Pancreas (tissue), 10 donors: ENCODE data around the gene ANO1. TPM values are rescaled to one million over a fixed set of nuclear protein-coding genes. Genes with fewer than 3 reads are reported as not detected.

Source experiments
- ATAC-seq, 4 donors: fragments of 200-7000 bp; cut with Tn5 transposase; one replicate each; pipeline versions ENCODE4 v1.8.0 to v1.9.1; 2020; ENCODE audit warnings: mild to moderate bottlenecking in 4 of 4, moderate library complexity in 4 of 4
- DNase-seq, 6 donors: peaks; one replicate each; pipeline ENCODE4 v3.0.0-alpha.2; 2020
- FAIRE-seq: peaks from 2 replicates; lab custom pipeline; 2012; peaks lifted over from hg19 to GRCh38; lab: Jason Lieb, UNC
- H3K27ac ChIP-seq, 4 donors: fragments of 200-600 bp; sonication (generic); 1 replicate in 3 of 4; 2 replicates in 1 of 4; pipeline versions ENCODE4 v1.5.0 to v1.8.0; 2020
- H3K27me3 ChIP-seq, 4 donors: fragments of 200-600 bp; one replicate each; pipeline ENCODE4 v1.8.0; 2021
- H3K36me3 ChIP-seq, 3 donors: fragments of 200-600 bp; sonication (generic) in 1 of 3; one replicate each; pipeline versions ENCODE4 v1.5.0 to v1.8.0; 2020 to 2021
- H3K4me1 ChIP-seq, 3 donors: fragments of 200-600 bp; one replicate each; pipeline ENCODE4 v1.8.0; 2021
- H3K4me3 ChIP-seq, 4 donors: fragments of 200-600 bp; sonication (generic) in 2 of 4; one replicate each; pipeline versions ENCODE4 v1.5.0 to v1.8.0; 2020 to 2021
- H3K9me3 ChIP-seq, 4 donors: fragments of 200-600 bp; one replicate each; pipeline ENCODE4 v1.8.0; 2021
- CTCF ChIP-seq, 4 donors: fragments of 200-600 bp; sonication (generic) in 3 of 4; IDR thresholded peaks; one replicate each; pipeline versions ENCODE4 v1.5.0 to v1.8.0; 2021; ENCODE audit warnings: antibody characterized with exemption in 4 of 4
- WGBS, 2 donors: extraction: QIAGEN DNeasy Blood & Tissue Kit; methylation state at CpG; one replicate each; pipeline ENCODE4 v1.1.7; 2013; 5-methylcytosine and 5-hydroxymethylcytosine counted together
- intact Hi-C, 3 donors: fragments of 100-400 bp; cut with DNase I; formaldehyde crosslinking; loops; one replicate each; pipeline versions ENCODE4 v1.11.1 to v1.14.2; 2022
- polyA plus RNA-seq, 2 donors: library from polyadenylated mRNA; stranded (reverse); fragments of 200-250 nt; gene quantifications; one replicate each; pipeline ENCODE4 v1.2.3, GENCODE V29; 2013
- total RNA-seq, 6 donors: library from RNA; stranded (reverse); fragmentation: NEBNext Ultra II Directional in 4 of 6; extraction: Animal tissue kit (Norgen Biotek cat#: 25700) in 4 of 6; gene quantifications; one replicate each; pipeline versions ENCODE4 v1.2.1 to v1.2.4, GENCODE V29; 2021 to 2023
- donor health status: healthy with polysubstance abuse.
- donor health status: DM: no; HTN: no; CAD: no; lungs with moderate emphysema.
- donor health status: DM: no; HTN: no; CAD: no.
- donor health status: control.
- donor health status: control.
- donor health status: Bipolar disorder and iron deficiency.
- donor health status: DM: yes; HTN: yes; CAD: no.
- donor health status: DM: no; HTN: no; CAD: no.
- donor health status: DM: no; HTN: no; CAD: no.
- donor health status: DM: yes; HTN: yes; CAD: no.

ANO1 gene
- total and polyA plus RNA-seq, 8 donors, result 1.5 to 12.4 (median 5.1) TPM

DNA sequence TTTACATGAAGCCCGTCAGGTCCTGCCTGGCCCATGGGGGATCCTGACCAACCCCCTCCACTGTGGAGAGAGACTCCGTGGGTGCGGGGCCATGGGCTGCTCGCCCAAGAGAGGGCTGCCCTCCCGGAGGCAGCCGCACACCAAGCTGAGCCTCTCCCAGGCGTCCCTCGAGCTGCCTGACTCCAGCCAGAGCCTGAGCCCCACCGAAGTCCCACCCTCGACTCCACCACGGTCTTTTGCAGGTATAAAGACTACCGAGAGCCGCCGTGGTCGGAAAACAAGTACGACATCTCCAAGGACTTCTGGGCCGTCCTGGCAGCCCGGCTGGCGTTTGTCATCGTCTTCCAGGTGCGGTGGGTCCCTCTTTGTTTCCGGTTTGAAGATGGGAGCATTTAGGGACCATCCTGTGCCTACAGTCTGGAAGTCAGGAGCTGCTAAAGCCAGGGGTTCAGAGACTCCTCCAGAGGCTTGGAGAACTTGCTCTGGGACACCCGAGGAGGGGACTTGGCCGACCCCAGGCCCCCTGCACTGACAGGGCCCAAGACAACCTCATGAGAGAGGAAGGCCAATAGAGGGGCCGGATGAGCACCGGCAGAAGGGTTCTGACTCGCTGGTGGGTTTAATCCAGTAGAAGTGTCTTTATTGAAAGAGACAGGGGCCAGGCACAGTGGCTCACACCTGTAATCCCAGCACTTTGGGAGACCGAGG is 107.4 kb downstream of the ANO1 start:
- FAIRE-seq (no peak), DNase-seq (no peak), ATAC-seq (no peak)
- H3K36me3 ChIP-seq, result no peaks in the 10 kb centered on the region
- no peak overlapping the region for H3K4me3 ChIP-seq
- 70 to 81% methylated on average over 28 of the region's 28 CpGs for WGBS, 2 donors
- H3K9me3 ChIP-seq, result no peaks in the 10 kb centered on the region
- no peaks in the 10 kb centered on the region for H3K4me1 ChIP-seq
- H3K27ac ChIP-seq, result no peak overlapping the region
- no peak for TF ChIP-seq CTCF (IDR thresholded peaks at IDR 0.05)
- H3K27me3 ChIP-seq, result no peaks in the 10 kb centered on the region
- intact Hi-C loops, result loop anchor here in 1 of 3 donors (5.0 kb wide), 1 partner anchor 263 kb away; no protein-coding TSS in a partner anchor

- H3K9me3 ChIP-seq, result no peaks in the 10 kb centered on the region
- H3K27ac ChIP-seq, result no peak overlapping the region
- no peak for DNase-seq
- H3K4me1 ChIP-seq, result no peaks in the 10 kb centered on the region
- no peaks in the 10 kb centered on the region for H3K36me3 ChIP-seq
- intact Hi-C loops, result loop anchor here in 1 of 3 donors (5.0 kb wide), 1 partner anchor 264 kb away; no protein-coding TSS in a partner anchor
- no peak for TF ChIP-seq CTCF (IDR thresholded peaks at IDR 0.05)
- no peak for ATAC-seq
- no peaks in the 10 kb centered on the region for H3K27me3 ChIP-seq
- 65 to 81% methylated on average over 6 of the region's 6 CpGs for WGBS, 2 donors
- H3K4me3 ChIP-seq, result no peak overlapping the region
- no peak for FAIRE-seq
These were observed 108.3 kb downstream of the ANO1 start for GRCh38 chr11:70186420-70186819.

GRCh38 chr11:70186936-70187335 is 108.8 kb downstream of the ANO1 start:
- intact Hi-C loops, result loop anchor here in 1 of 3 donors (5.0 kb wide), 1 partner anchor 265 kb away; no protein-coding TSS in a partner anchor
- DNase-seq (no peak), FAIRE-seq (no peak), ATAC-seq (no peak)
- TF ChIP-seq CTCF (IDR thresholded peaks at IDR 0.05), result no peak
- WGBS, 2 donors, result 59 to 75% methylated on average over 10 of the region's 10 CpGs
- no peak overlapping the region for H3K4me3 ChIP-seq
- no peaks in the 10 kb centered on the region for H3K27me3 ChIP-seq
- H3K9me3 ChIP-seq, result no peaks in the 10 kb centered on the region
- H3K36me3 ChIP-seq, result no peaks in the 10 kb centered on the region
- H3K27ac ChIP-seq, result no peak overlapping the region
- H3K4me1 ChIP-seq, result no peaks in the 10 kb centered on the region

DNA sequence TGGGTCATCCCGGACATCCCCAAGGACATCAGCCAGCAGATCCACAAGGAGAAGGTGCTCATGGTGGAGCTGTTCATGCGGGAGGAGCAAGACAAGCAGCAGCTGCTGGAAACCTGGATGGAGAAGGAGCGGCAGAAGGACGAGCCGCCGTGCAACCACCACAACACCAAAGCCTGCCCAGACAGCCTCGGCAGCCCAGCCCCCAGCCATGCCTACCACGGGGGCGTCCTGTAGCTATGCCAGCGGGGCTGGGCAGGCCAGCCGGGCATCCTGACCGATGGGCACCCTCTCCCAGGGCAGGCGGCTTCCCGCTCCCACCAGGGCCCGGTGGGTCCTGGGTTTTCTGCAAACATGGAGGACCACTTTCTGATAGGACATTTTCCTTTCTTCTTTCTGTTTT is 109.7 kb downstream of the ANO1 start:
- no peak for FAIRE-seq
- WGBS, 2 donors, result 61 to 79% methylated on average over 15 of the region's 15 CpGs
- intact Hi-C loops, result loop anchor here in 1 of 3 donors (5.0 kb wide), 1 partner anchor 265 kb away; no protein-coding TSS in a partner anchor

More for the DNA sequence above, 109.7 kb downstream of the ANO1 start:
- Histone ChIP-seq H3K27me3 (no peaks in the 10 kb centered on the region), H3K4me3 (no peak overlapping the region), H3K9me3 (no peaks in the 10 kb centered on the region), H3K36me3 (no peaks in the 10 kb centered on the region), H3K27ac (no peak overlapping the region), H3K4me1 (no peaks in the 10 kb centered on the region)
- DNase-seq (no peak), ATAC-seq (no peak)
- no peak for TF ChIP-seq CTCF (IDR thresholded peaks at IDR 0.05)
